DND-41 (cell line): ENCODE measurements around the gene INHBC.
A peak's percentile ranks its signal among the peaks of the same experiment; 100 is the strongest.

Source experiments
- ATAC-seq: fragments of 200-7000 bp; cut with Tn5 transposase; 3 replicates; pipeline ENCODE4 v1.9.1; 2021; ENCODE audit warnings: low read depth; ENCODE audit not compliant: insufficient read depth
- DNase-seq: peaks from one replicate; pipeline ENCODE4 v3.0.0-alpha.2; 2020
- H2AFZ ChIP-seq: 2 replicates; pipeline ENCODE4 v1.6.0; 2012; ENCODE audit warnings: low read depth, low read length
- H3K27ac ChIP-seq: 2 replicates; pipeline ENCODE4 v1.5.1; 2012; ENCODE audit warnings: low read length, inconsistent platforms
- H3K27me3 ChIP-seq: fragments of 200-600 bp; sonication (generic); 2 replicates; pipeline ENCODE4 v1.6.0; 2012; ENCODE audit warnings: low read length, mild to moderate bottlenecking, inconsistent platforms; ENCODE audit not compliant: insufficient read depth, poor library complexity
- H3K36me3 ChIP-seq: 2 replicates; pipeline ENCODE4 v1.5.1; 2012; ENCODE audit warnings: low read length, inconsistent platforms; ENCODE audit not compliant: insufficient read depth
- H3K4me1 ChIP-seq: 2 replicates; pipeline ENCODE4 v1.5.1; 2012; ENCODE audit warnings: mild to moderate bottlenecking, low read length; ENCODE audit not compliant: insufficient read depth
- H3K4me2 ChIP-seq: 2 replicates; pipeline ENCODE4 v1.6.0; 2012; ENCODE audit warnings: mild to moderate bottlenecking, moderate library complexity, low read length, inconsistent platforms; ENCODE audit not compliant: insufficient read depth
- H3K4me3 ChIP-seq, 2 experiments: fragments of 200-600 bp in 1 of 2; shearing (Covaris generic) in 1 of 2; 2 replicates each; pipeline ENCODE4 v1.5.1; 2012 to 2016; ENCODE audit warnings: inconsistent platforms in 2 of 2, low read length in 2 of 2, mild to moderate bottlenecking in 2 of 2, low read depth in 1 of 2, moderate library complexity in 1 of 2
- H3K79me2 ChIP-seq: 2 replicates; pipeline ENCODE4 v1.6.0; 2012; ENCODE audit warnings: low read length, inconsistent platforms; ENCODE audit not compliant: insufficient read depth
- H3K9ac ChIP-seq: 2 replicates; pipeline ENCODE4 v1.6.0; 2012; ENCODE audit warnings: low read depth, mild to moderate bottlenecking, inconsistent platforms, low read length, moderate library complexity
- H3K9me3 ChIP-seq: 2 replicates; pipeline ENCODE4 v1.5.1; 2012; ENCODE audit warnings: low read length, moderate library complexity, mild to moderate bottlenecking, inconsistent platforms; ENCODE audit not compliant: insufficient read depth, severe bottlenecking
- H4K20me1 ChIP-seq: 2 replicates; pipeline ENCODE4 v1.6.0; 2012; ENCODE audit warnings: low read length; ENCODE audit not compliant: insufficient read depth
- CTCF ChIP-seq: IDR thresholded peaks from 2 replicates; pipeline ENCODE4 v1.5.1; 2012; ENCODE audit warnings: borderline replicate concordance, low read length, moderate library complexity, mild to moderate bottlenecking; ENCODE audit not compliant: poor library complexity, severe bottlenecking; ENCODE audit errors: extremely low read depth
- EZH2 ChIP-seq: IDR thresholded peaks from 3 replicates; pipeline ENCODE4 v1.6.1; 2012; ENCODE audit warnings: borderline replicate concordance, low read depth, mild to moderate bottlenecking, moderate library complexity, low read length, inconsistent platforms; ENCODE audit not compliant: severe bottlenecking

Gene INHBC

GRCh38 chr12:57459750-57460467 is 25.3 kb downstream of the INHBC start, which contains the start of gene GLI1:
Gene GLI1, plus strand, starts transcription at chr12:57459785. Its CDS starts 3,907 bp downstream, at chr12:57463692.
- TF ChIP-seq EZH2 = no peak
- no peak for TF ChIP-seq CTCF
- peak within 1 kb of the TSS; percentile 56 for H3K9ac ChIP-seq
- no peaks in the 10 kb centered on the region for H3K36me3 ChIP-seq
- no peaks in the 10 kb centered on the region for H4K20me1 ChIP-seq
- ATAC-seq (no peak), DNase-seq (no peak)
- peak within 1 kb of the TSS; percentile 30 to 70; a peak in 3 of 4 replicates for H3K4me3 ChIP-seq
- H3K79me2 ChIP-seq = no peaks in the 10 kb centered on the region
- peak within 1 kb of the TSS; percentile 94 for H2AFZ ChIP-seq
- peaks cover 7% of the 10 kb centered on the region for H3K27me3 ChIP-seq
- H3K4me1 ChIP-seq = peaks cover 47% of the 10 kb centered on the region
- H3K9me3 ChIP-seq = no peaks in the 10 kb centered on the region
- H3K27ac ChIP-seq = peak within 1 kb of the TSS; percentile 90
- peak within 1 kb of the TSS; percentile 96 for H3K4me2 ChIP-seq

- DNase-seq = peak; percentile 28
- peaks cover 7% of the 10 kb centered on the region for H3K27me3 ChIP-seq
- no peak overlapping the region for H2AFZ ChIP-seq
- no peaks in the 10 kb centered on the region for H4K20me1 ChIP-seq
- H3K79me2 ChIP-seq = no peaks in the 10 kb centered on the region
- TF ChIP-seq EZH2 = no peak
- no peak for TF ChIP-seq CTCF
- no peaks in the 10 kb centered on the region for H3K36me3 ChIP-seq
- peak overlapping the region; percentile 56; the same call in 1 of the 2 replicates for H3K9ac ChIP-seq
- peak overlapping the region; percentile 30 to 70; a peak in 3 of 4 replicates for H3K4me3 ChIP-seq
- H3K4me2 ChIP-seq = peak overlapping the region; percentile 96
- no peak overlapping the region for H3K27ac ChIP-seq
- no peak for ATAC-seq
- no peaks in the 10 kb centered on the region for H3K9me3 ChIP-seq
- H3K4me1 ChIP-seq = peaks cover 47% of the 10 kb centered on the region
These were observed 25.8 kb downstream of the INHBC start for GRCh38 chr12:57460468-57460784.

- Histone ChIP-seq H3K4me3 (peak overlapping the region; percentile 56 to 70; a peak in 3 of 4 replicates), H3K9ac (peak overlapping the region; percentile 56), H3K9me3 (no peaks in the 10 kb centered on the region), H3K27ac (no peak overlapping the region), H4K20me1 (no peaks in the 10 kb centered on the region), H3K4me2 (peak overlapping the region; percentile 96), H2AFZ (no peak overlapping the region), H3K27me3 (peaks cover 7% of the 10 kb centered on the region), H3K36me3 (no peaks in the 10 kb centered on the region), H3K79me2 (no peaks in the 10 kb centered on the region), H3K4me1 (peaks cover 46% of the 10 kb centered on the region)
- no peak for TF ChIP-seq EZH2
- no peak for TF ChIP-seq CTCF
- DNase-seq (no peak), ATAC-seq (no peak)
These were observed 26.3 kb downstream of the INHBC start for GRCh38 chr12:57460841-57461275.
